Stimulated activated naive CD8-positive, alpha-beta T cell treated with anti-CD3 and anti-CD28 coated beads, Interleukin-15, Interleukin-2, amounts not matched to agents 100 U/mL and 50 U/mL, for 24 hours (primary cell): Measurements from ENCODE around the gene ZNF112.

ENCODE experiments used
- ATAC-seq: fragments of 150-1000 bp; cut with Tn5 transposase; one replicate; pipeline ENCODE4 v1.10.0; 2021
- DNase-seq: peaks from one replicate; pipeline ENCODE4 v3.0.0; 2021

Gene ZNF112

DNA sequence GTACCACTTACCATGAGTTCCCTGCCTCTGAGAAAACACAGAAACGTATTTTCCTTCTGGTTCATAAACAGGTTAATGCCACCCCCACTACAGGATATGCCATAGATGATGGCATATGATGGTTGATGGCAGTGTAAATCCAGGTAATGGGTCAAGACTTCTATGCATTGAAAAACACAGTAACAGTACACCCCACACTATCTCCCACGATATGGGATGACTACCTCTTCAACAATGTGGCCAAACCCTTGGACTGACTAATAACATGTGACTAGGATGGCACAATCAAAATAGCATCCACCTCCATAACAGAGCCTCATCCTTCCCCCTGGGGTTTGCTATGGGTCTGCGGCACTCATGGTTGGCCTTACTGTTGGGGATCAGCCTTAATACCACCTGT lies 73.6 kb downstream of the ZNF112 start:
- DNase-seq (no peak), ATAC-seq (no peak)

DNA sequence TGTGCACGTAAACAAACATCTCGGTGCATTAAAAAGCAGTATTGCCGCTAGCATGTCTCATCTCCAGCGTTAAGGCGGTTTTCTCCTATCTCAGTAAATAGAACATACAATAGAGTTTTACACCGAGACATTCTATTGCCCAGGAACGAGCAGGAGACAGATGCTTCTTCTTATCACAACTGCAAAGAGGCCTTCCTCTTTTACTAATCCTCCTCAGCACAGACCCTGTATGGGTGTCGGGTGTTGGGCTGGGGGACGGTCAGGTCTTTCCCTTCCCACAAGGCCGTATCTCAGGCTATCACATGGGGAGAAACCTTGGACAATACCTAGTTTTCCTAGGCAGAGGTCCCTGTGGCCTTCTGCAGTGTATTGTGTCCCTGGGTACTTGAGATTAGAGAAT lies 75.6 kb downstream of the ZNF112 start:
- no peak for ATAC-seq
- no peak for DNase-seq

DNA sequence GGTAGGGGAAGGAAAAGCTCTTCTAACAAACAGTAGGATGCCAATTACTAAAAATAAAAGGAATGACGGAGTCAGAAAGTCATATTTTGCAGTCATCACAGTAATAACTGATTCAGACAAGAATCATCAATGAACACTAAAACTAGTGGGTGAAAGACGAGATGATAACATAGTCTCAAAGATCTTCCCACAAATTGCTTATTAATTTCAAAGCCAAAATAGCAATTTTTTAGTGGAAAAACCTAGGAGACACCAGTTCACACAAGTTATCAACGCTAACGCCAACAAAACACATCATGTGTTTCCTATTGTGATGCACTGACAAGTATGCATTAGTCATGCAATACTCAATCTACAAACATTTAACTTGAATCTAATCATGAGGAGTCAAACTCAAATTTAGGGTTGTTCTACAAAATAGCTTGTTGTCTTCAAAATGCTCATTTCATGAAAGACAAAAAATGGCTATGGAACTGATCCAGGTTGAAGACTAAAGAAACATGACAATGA lies 78.2 kb downstream of the ZNF112 start:
- ATAC-seq (no peak), DNase-seq (no peak)

DNA sequence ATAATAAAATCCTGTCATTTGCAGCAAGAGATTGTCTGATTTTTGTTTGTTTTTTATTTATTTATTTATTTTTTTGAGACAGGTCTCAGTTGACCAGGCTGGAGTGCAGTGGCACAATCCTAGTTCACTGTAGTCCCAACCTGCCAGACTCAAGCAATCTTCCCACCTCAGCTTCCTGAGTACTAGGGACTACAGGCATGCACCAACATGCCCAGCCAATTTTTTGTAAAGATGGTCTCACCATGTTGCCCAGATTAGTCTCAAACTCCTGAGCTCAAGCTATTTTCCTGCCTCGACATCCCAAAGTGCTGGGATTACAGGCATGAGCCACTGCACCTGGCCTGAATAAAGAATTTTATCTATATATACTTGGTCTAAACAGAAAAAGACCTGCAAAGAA lies 79.1 kb downstream of the ZNF112 start:
- ATAC-seq: no peak
- DNase-seq: no peak
